K562 (cell line): ENCODE data around the gene DISC1. TPM values are rescaled to one million over a fixed set of nuclear protein-coding genes. Genes with fewer than 3 reads are reported as not detected.

Experiments
- ATAC-seq: fragments of 200-7000 bp; cut with Tn5 transposase; 3 replicates; pipeline ENCODE4 v1.9.1; 2020; ENCODE audit warnings: moderate library complexity
- BruUV-seq: library from RNA; stranded (reverse); fragments of 400-500 nt; replicated peaks from 2 replicates; lab custom pipeline; 2021; lab: Mats Ljungman, UMichigan
- CTCF ChIA-PET: fragments of 300-600 bp; formaldehyde crosslinking; extraction: SDS; loops from one replicate; lab custom pipeline; 2021; ENCODE audit warnings: low intra/inter-chr PET ratio; lab: Yijun Ruan, JAX
- POLR2A ChIA-PET: fragments of 300-600, 350-650 bp; sonication (Branson Sonifier 250); formaldehyde crosslinking; extraction: SDS; loops from one replicate; lab custom pipeline; 2021; ENCODE audit warnings: antibody characterized with exemption, inconsistent platforms; lab: Yijun Ruan, JAX
- DNase-seq, 4 experiments: peaks; one replicate each; pipeline versions ENCODE4 v3.0.0 to v3.0.0-alpha.2; 2011 to 2018; ENCODE audit warnings: low spot score in 3 of 4, mixed read lengths in 3 of 4; ENCODE audit errors: extremely low read depth in 1 of 4
- FAIRE-seq: peaks from 2 replicates; lab custom pipeline; 2011; peaks lifted over from hg19 to GRCh38; lab: Jason Lieb, UNC
- H2AFZ ChIP-seq: 2 replicates; pipeline ENCODE4 v1.6.0; 2011; ENCODE audit warnings: low read depth, low read length, control low read depth, inconsistent platforms
- H3K27ac ChIP-seq: fragments of 200-600 bp; 3 replicates; pipeline ENCODE4 v1.8.0; 2011; ENCODE audit warnings: low read depth, mild to moderate bottlenecking, control low read depth, inconsistent platforms, low read length, moderate library complexity, mixed read lengths; ENCODE audit errors: extremely low read depth
- H3K27me3 ChIP-seq, 2 experiments: fragments of 300-600 bp in 1 of 2; 2 replicates in 1 of 2; 3 replicates in 1 of 2; pipeline versions ENCODE4 v1.6.0 to v1.8.0; 2011; ENCODE audit warnings: inconsistent platforms in 2 of 2, low read length in 2 of 2, mild to moderate bottlenecking in 1 of 2, mixed read lengths in 1 of 2, moderate library complexity in 1 of 2; ENCODE audit not compliant: control insufficient read depth in 2 of 2, insufficient read depth in 2 of 2
- H3K36me3 ChIP-seq: fragments of 300-600 bp; 3 replicates; pipeline ENCODE4 v1.8.0; 2011; ENCODE audit warnings: mild to moderate bottlenecking, low read length, inconsistent platforms; ENCODE audit not compliant: control insufficient read depth, insufficient read depth
- H3K4me1 ChIP-seq, 2 experiments: fragments of 200-600 bp in 1 of 2; replicated peaks in 1 of 2; 2 replicates in 1 of 2; 3 replicates in 1 of 2; pipeline versions ENCODE4 v1.5.1 to v1.8.0; 2011; ENCODE audit warnings: inconsistent platforms in 2 of 2, low read length in 2 of 2, mild to moderate bottlenecking in 1 of 2, mixed read lengths in 1 of 2, moderate library complexity in 1 of 2; ENCODE audit not compliant: control insufficient read depth in 2 of 2, insufficient read depth in 2 of 2
- H3K4me2 ChIP-seq: 2 replicates; pipeline ENCODE4 v1.6.1; 2011; ENCODE audit warnings: low read length, control low read depth, inconsistent platforms, mixed read lengths; ENCODE audit not compliant: insufficient read depth
- H3K4me3 ChIP-seq: fragments of 200-600 bp; sonication (generic), shearing (Covaris generic); 2 replicates; pipeline ENCODE4 v1.5.1; 2016; ENCODE audit warnings: control low read depth, inconsistent platforms
- H3K79me2 ChIP-seq: fragments of 200-600 bp; 3 replicates; pipeline ENCODE4 v1.8.0; 2011; ENCODE audit warnings: low read length, inconsistent platforms; ENCODE audit not compliant: control insufficient read depth, insufficient read depth
- H3K9ac ChIP-seq, 2 experiments: 2 replicates each; pipeline versions ENCODE4 v1.6.0 to v1.6.1; 2011; ENCODE audit warnings: low read depth in 2 of 2, low read length in 2 of 2, control low read depth in 1 of 2, inconsistent platforms in 1 of 2, mild to moderate bottlenecking in 1 of 2, mixed read lengths in 1 of 2; ENCODE audit not compliant: insufficient read depth in 1 of 2
- H3K9me1 ChIP-seq: one replicate; pipeline ENCODE4 v1.6.0; 2011; ENCODE audit warnings: inconsistent platforms, mild to moderate bottlenecking, low read length, moderate library complexity; ENCODE audit not compliant: control insufficient read depth, insufficient read depth
- H3K9me3 ChIP-seq: replicated peaks from 2 replicates; pipeline ENCODE4 v1.5.1; 2011; ENCODE audit warnings: low read depth, low read length, inconsistent platforms; ENCODE audit not compliant: control insufficient read depth, insufficient read depth
- H4K20me1 ChIP-seq: replicated peaks from 2 replicates; pipeline ENCODE4 v1.6.1; 2011; ENCODE audit warnings: low read length, inconsistent platforms, mixed read lengths; ENCODE audit not compliant: control insufficient read depth, insufficient read depth
- CHD4 ChIP-seq: fragments of 200-600 bp; sonication (generic); IDR thresholded peaks from 3 replicates; pipeline ENCODE4 v1.6.1; 2012; ENCODE audit warnings: low read depth, mild to moderate bottlenecking, mixed read lengths, low read length, inconsistent platforms; ENCODE audit not compliant: insufficient read depth, insufficient replicate concordance, poor library complexity, severe bottlenecking
- GATAD2A ChIP-seq: fragments of 450-650 bp; IDR thresholded peaks from 2 replicates; pipeline ENCODE4 v1.6.1; 2017
- HDAC3 ChIP-seq: fragments of 450-650 bp; IDR thresholded peaks from 2 replicates; pipeline ENCODE4 v1.6.1; 2018; ENCODE audit warnings: borderline replicate concordance, mild to moderate bottlenecking, moderate library complexity; ENCODE audit not compliant: partially characterized antibody
- HOXB6 ChIP-seq: fragments of 250-450 bp; sonication (Bioruptor Pico); IDR thresholded peaks from 2 replicates; pipeline ENCODE4 v1.5.1; 2022; ENCODE audit warnings: mild to moderate bottlenecking, borderline replicate concordance
- KDM2B ChIP-seq: fragments of 250-450 bp; sonication (Bioruptor Pico); IDR thresholded peaks from 2 replicates; pipeline ENCODE4 v1.8.0; 2021; ENCODE audit warnings: mild to moderate bottlenecking, moderate library complexity
- L3MBTL2 ChIP-seq: fragments of 450-650 bp; IDR thresholded peaks from 2 replicates; pipeline ENCODE4 v1.6.1; 2016; ENCODE audit warnings: mild to moderate bottlenecking, moderate library complexity
- MAZ ChIP-seq, 2 experiments: fragments of 450-650 bp in 1 of 2; sonication (generic) in 1 of 2; formaldehyde crosslinking; IDR thresholded peaks in 1 of 2; conservative IDR thresholded peaks in 1 of 2; 2 replicates each; pipeline versions ENCODE4 v1.4.0 to v1.5.0; 2020; ENCODE audit warnings: mild to moderate bottlenecking in 1 of 2, missing genetic modification reagents in 1 of 2
- MCM7 ChIP-seq, 2 experiments: fragments of 450-650 bp; IDR thresholded peaks; 2 replicates each; pipeline ENCODE4 v1.6.1; 2016 to 2018
- NCOR1 ChIP-seq: fragments of 450-650 bp; IDR thresholded peaks from 2 replicates; pipeline ENCODE4 v1.6.1; 2016; ENCODE audit warnings: mild to moderate bottlenecking, moderate library complexity
- NFE2L1 ChIP-seq: fragments of 450-650 bp; IDR thresholded peaks from 2 replicates; pipeline ENCODE4 v1.6.1; 2016; ENCODE audit warnings: missing genetic modification characterization, low read depth, mild to moderate bottlenecking, missing compliant biosample characterization, moderate library complexity, borderline replicate concordance
- NFIX ChIP-seq: fragments of 250-450 bp; sonication (Bioruptor Pico); IDR thresholded peaks from 2 replicates; pipeline ENCODE4 v1.4.0; 2020; ENCODE audit warnings: low read depth, mild to moderate bottlenecking, moderate library complexity
- ZBTB17 ChIP-seq: fragments of 450-650 bp; formaldehyde crosslinking; IDR thresholded peaks from 2 replicates; pipeline ENCODE4 v1.4.0; 2020; ENCODE audit warnings: mild to moderate bottlenecking
- ZNF408 ChIP-seq: fragments of 250-450 bp; sonication (Bioruptor Pico); IDR thresholded peaks from 2 replicates; pipeline ENCODE4 v1.4.0; 2020; ENCODE audit warnings: low read depth, mild to moderate bottlenecking, moderate library complexity
- WGBS: fragments of 100-300 bp; shearing (Covaris generic); methylation state at CpG from one replicate; pipeline ENCODE4 v1.1.6; 2016; ENCODE audit warnings: low coverage, mixed read lengths; ENCODE audit not compliant: insufficient coverage; ENCODE audit errors: missing lambda C conversion rate; 5-methylcytosine and 5-hydroxymethylcytosine counted together
- in situ Hi-C: fragments of 300-500 bp; cut with MboI; formaldehyde crosslinking; loops from 4 replicates; pipeline ENCODE4 v1.15.0; 2018; ENCODE audit warnings: inconsistent platforms, mixed read lengths
- intact Hi-C: fragments of 100-400 bp; cut with micrococcal nuclease; formaldehyde crosslinking; loops from 2 replicates; pipeline ENCODE4 v1.14.2; 2022
- polyA plus RNA-seq, 8 experiments: library from polyadenylated mRNA; depleted of rRNA in 4 of 8; stranded (reverse) in 5 of 8; unstranded in 3 of 8; fragments of >200 nt; fragmentation: Nextera tagmentation in 2 of 8; fragmentation: Illumina TruSeq in 1 of 8; extraction: Ambion mirVana in 2 of 8; extraction: Trizol in 1 of 8; gene quantifications; 2 replicates each; pipeline versions ENCODE4 v1.2.1 to v1.2.3, GENCODE V29; 2011 to 2014; ENCODE audit warnings: inconsistent platforms in 1 of 8, missing spikeins in 1 of 8
- total RNA-seq, 7 experiments: library from RNA; depleted of rRNA in 6 of 7; stranded (reverse); fragments of >200 nt in 6 of 7; fragmentation: Illumina TruSeq in 2 of 7; extraction: Trizol in 2 of 7; gene quantifications; 2 replicates each; pipeline versions ENCODE4 v1.2.1 to v1.2.3, GENCODE V29; 2011 to 2021; ENCODE audit warnings: low replicate concordance in 1 of 7
- TF ChIP-seq, protein P1 (sequence below): fragments of 250-450 bp; sonication (Bioruptor Pico); IDR thresholded peaks from 2 replicates; pipeline ENCODE4 v1.8.0; 2021; ENCODE audit warnings: mild to moderate bottlenecking, moderate library complexity
- TF ChIP-seq, protein P2 (sequence below): fragments of 200-800 bp; sonication (Bioruptor generic); IDR thresholded peaks from 2 replicates; pipeline ENCODE4 v1.6.1; 2016; ENCODE audit warnings: missing genetic modification characterization, missing compliant biosample characterization

Gene DISC1
- total and polyA plus RNA-seq, 9 of the 15 experiments (the other 6 are each of a cell fraction or from before 2014, with no cell fraction given): 0.01 to 0.11 (median 0.08) TPM; not detected in 1

- H4K20me1 ChIP-seq: no peaks in the 10 kb centered on the region
- H3K9me3 ChIP-seq: no peaks in the 10 kb centered on the region
- ChIA-PET CTCF (no interaction called here), POLR2A (no interaction called here)
- no peak overlapping the region for H3K27ac ChIP-seq
- FAIRE-seq (no peak), ATAC-seq (peak; percentile 41; the same call in 2 of the 3 replicates), DNase-seq (no peak)
- H3K9ac ChIP-seq: peak overlapping the region in 1 of 2 experiments; percentile 31; a peak in 1 of 4 replicates
- intact Hi-C loops: no loop called here
- peaks cover 24 to 34% of the 10 kb centered on the region in 2 experiments for H3K27me3 ChIP-seq
- no peaks in the 10 kb centered on the region for H3K36me3 ChIP-seq
- H3K9me1 ChIP-seq: no peaks in the 10 kb centered on the region
- no peak overlapping the region for H2AFZ ChIP-seq
- no peaks in the 10 kb centered on the region for H3K79me2 ChIP-seq
- BruUV-seq: no TSS peak
- peak overlapping the region; percentile 30; the same call in 1 of the 2 replicates for H3K4me3 ChIP-seq
- 12% methylated on average over 41 of the region's 49 CpGs for WGBS
- peak overlapping the region; percentile 40 for H3K4me2 ChIP-seq
- H3K4me1 ChIP-seq: peaks cover 0 to 11% of the 10 kb centered on the region in 2 experiments; a peak in 3 of 5 replicates
- in situ Hi-C loops: no loop called here
- no peak for TF ChIP-seq MCM7 (IDR thresholded peaks at IDR 0.05)
- no peak for TF ChIP-seq HDAC3
- no peak for TF ChIP-seq GATAD2A
- no peak for TF ChIP-seq L3MBTL2
- TF ChIP-seq KDM2B (CRISPR knock-in tag): no peak
- no peak for TF ChIP-seq NCOR1
- TF ChIP-seq ZNF408 (CRISPR knock-in tag): no peak
- no peak for TF ChIP-seq NFE2L1
- TF ChIP-seq, protein P1, sequence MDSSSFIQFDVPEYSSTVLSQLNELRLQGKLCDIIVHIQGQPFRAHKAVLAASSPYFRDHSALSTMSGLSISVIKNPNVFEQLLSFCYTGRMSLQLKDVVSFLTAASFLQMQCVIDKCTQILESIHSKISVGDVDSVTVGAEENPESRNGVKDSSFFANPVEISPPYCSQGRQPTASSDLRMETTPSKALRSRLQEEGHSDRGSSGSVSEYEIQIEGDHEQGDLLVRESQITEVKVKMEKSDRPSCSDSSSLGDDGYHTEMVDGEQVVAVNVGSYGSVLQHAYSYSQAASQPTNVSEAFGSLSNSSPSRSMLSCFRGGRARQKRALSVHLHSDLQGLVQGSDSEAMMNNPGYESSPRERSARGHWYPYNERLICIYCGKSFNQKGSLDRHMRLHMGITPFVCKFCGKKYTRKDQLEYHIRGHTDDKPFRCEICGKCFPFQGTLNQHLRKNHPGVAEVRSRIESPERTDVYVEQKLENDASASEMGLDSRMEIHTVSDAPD (CRISPR knock-in tag): no peak
- TF ChIP-seq MAZ (CRISPR knock-in tag; conservative IDR thresholded peaks at IDR 0.05 in 1 of 2, IDR thresholded peaks at IDR 0.05 in 1 of 2): peak in 1 of 2 experiments; percentile 29; a peak in 2 of 4 replicates
- TF ChIP-seq CHD4: no peak
- TF ChIP-seq ZBTB17 (CRISPR knock-in tag): 0 out of 2 replicates have a peak, but pooled peaks have one; percentile 50
- TF ChIP-seq NFIX (CRISPR knock-in tag): no peak
- TF ChIP-seq, protein P2, sequence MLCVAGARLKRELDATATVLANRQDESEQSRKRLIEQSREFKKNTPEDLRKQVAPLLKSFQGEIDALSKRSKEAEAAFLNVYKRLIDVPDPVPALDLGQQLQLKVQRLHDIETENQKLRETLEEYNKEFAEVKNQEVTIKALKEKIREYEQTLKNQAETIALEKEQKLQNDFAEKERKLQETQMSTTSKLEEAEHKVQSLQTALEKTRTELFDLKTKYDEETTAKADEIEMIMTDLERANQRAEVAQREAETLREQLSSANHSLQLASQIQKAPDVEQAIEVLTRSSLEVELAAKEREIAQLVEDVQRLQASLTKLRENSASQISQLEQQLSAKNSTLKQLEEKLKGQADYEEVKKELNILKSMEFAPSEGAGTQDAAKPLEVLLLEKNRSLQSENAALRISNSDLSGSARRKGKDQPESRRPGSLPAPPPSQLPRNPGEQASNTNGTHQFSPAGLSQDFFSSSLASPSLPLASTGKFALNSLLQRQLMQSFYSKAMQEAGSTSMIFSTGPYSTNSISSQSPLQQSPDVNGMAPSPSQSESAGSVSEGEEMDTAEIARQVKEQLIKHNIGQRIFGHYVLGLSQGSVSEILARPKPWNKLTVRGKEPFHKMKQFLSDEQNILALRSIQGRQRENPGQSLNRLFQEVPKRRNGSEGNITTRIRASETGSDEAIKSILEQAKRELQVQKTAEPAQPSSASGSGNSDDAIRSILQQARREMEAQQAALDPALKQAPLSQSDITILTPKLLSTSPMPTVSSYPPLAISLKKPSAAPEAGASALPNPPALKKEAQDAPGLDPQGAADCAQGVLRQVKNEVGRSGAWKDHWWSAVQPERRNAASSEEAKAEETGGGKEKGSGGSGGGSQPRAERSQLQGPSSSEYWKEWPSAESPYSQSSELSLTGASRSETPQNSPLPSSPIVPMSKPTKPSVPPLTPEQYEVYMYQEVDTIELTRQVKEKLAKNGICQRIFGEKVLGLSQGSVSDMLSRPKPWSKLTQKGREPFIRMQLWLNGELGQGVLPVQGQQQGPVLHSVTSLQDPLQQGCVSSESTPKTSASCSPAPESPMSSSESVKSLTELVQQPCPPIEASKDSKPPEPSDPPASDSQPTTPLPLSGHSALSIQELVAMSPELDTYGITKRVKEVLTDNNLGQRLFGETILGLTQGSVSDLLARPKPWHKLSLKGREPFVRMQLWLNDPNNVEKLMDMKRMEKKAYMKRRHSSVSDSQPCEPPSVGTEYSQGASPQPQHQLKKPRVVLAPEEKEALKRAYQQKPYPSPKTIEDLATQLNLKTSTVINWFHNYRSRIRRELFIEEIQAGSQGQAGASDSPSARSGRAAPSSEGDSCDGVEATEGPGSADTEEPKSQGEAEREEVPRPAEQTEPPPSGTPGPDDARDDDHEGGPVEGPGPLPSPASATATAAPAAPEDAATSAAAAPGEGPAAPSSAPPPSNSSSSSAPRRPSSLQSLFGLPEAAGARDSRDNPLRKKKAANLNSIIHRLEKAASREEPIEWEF (CRISPR knock-in tag): no peak
- TF ChIP-seq HOXB6: no peak
Measured at GRCh38 chr1:231626951-231627614, 493 bp downstream of the DISC1 start.
